ENCODE data around the gene FKBP15. TPM values are rescaled to one million over a fixed set of nuclear protein-coding genes. Genes with fewer than 3 reads are reported as not detected.

FKBP15 gene
- total RNA-seq, 1 donor from 2014 or later: 24.4 TPM

- H3K9me3 ChIP-seq: no peaks in the 10 kb centered on the region
- TF ChIP-seq CTCF (IDR thresholded peaks at IDR 0.05): no peak
- intact Hi-C loops (cut with DNase I): no loop called here
- H3K27me3 ChIP-seq: no peaks in the 10 kb centered on the region
- peak in 1 of 2 donors; percentile 37 for DNase-seq (ENCODE audit: low spot score in 2 of 2)
- H3K36me3 ChIP-seq: peaks cover 24 to 54% of the 10 kb centered on the region in 2 donors
- no peak overlapping the region for H3K4me3 ChIP-seq
- H3K4me1 ChIP-seq: no peaks in the 10 kb centered on the region
- H3K27ac ChIP-seq: no peak overlapping the region
Observed at GRCh38 chr9:113158446-113158845, 62.6 kb downstream of the FKBP15 start.

DNA sequence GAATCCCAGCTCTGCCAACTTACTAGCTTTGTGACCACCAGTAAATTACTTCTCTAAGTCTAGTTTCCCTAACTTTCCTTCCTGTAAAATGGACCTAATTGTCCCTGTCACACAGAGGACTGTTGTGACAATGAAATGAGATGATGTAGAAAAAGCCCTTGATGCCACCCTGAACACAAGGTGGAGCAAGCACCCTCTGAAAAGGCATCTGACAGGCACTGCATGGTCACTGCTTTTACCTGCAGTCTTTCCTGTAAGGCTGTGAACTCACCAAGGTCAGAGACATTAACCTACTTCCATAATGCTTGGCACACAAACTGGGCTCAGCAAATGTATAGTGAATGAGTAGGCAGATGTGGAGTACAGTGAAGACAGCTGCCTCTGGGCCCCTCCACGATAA, 64.2 kb downstream of the FKBP15 start:
- H3K27me3 ChIP-seq: no peaks in the 10 kb centered on the region
- no peak overlapping the region for H3K27ac ChIP-seq
- DNase-seq (ENCODE audit: low spot score in 2 of 2): no peak
- no peaks in the 10 kb centered on the region for H3K9me3 ChIP-seq
- no peak for TF ChIP-seq CTCF (IDR thresholded peaks at IDR 0.05)
- peaks cover 0 to 9% of the 10 kb centered on the region in 2 donors for H3K4me1 ChIP-seq
- no peak overlapping the region for H3K4me3 ChIP-seq
- H3K36me3 ChIP-seq: peaks cover 14 to 41% of the 10 kb centered on the region in 2 donors
- intact Hi-C loops (cut with DNase I): no loop called here

- no peak for DNase-seq (ENCODE audit: low spot score in 2 of 2)
- Histone ChIP-seq H3K27me3 (no peaks in the 10 kb centered on the region), H3K4me1 (peaks cover 0 to 9% of the 10 kb centered on the region in 2 donors), H3K4me3 (no peak overlapping the region), H3K36me3 (peaks cover 7 to 33% of the 10 kb centered on the region in 2 donors), H3K27ac (no peak overlapping the region), H3K9me3 (no peaks in the 10 kb centered on the region)
- TF ChIP-seq CTCF (IDR thresholded peaks at IDR 0.05): no peak
- intact Hi-C loops (cut with DNase I): no loop called here
Observed at GRCh38 chr9:113155911-113156588, 65.0 kb downstream of the FKBP15 start.

- H3K36me3 ChIP-seq: peaks cover 7 to 29% of the 10 kb centered on the region in 2 donors
- H3K27ac ChIP-seq: no peak overlapping the region
- H3K9me3 ChIP-seq: no peaks in the 10 kb centered on the region
- no peak for TF ChIP-seq CTCF (IDR thresholded peaks at IDR 0.05)
- no peaks in the 10 kb centered on the region for H3K27me3 ChIP-seq
- DNase-seq (ENCODE audit: low spot score in 2 of 2): no peak
- H3K4me3 ChIP-seq: no peak overlapping the region
- intact Hi-C loops (cut with DNase I): no loop called here
- H3K4me1 ChIP-seq: peaks cover 0 to 9% of the 10 kb centered on the region in 2 donors
Observed at GRCh38 chr9:113154946-113155345, 66.1 kb downstream of the FKBP15 start.

DNA sequence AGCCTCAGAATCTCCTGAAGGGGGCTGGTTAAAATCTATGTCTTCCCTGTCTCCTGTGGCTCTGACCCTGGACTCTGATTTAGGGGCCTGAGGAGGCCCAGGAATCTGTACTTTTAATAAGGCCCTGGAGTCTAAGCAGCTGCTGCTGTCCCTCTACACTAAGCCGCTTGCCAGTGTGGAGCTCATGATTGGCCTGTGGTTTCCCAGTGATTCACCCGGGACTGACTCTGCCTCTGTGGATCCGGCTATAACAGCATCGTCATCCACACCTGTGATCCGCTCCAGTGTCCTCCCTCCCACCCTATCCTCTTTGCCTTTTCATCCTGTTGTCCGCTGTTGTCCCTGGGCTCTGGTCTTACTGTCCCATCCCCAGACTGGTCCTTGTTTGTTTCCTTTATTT, 66.6 kb downstream of the FKBP15 start:
- intact Hi-C loops (cut with DNase I): no loop called here
- Histone ChIP-seq H3K27ac (no peak overlapping the region), H3K4me1 (peaks cover 0 to 9% of the 10 kb centered on the region in 2 donors)

More for the DNA sequence above, 66.6 kb downstream of the FKBP15 start:
- Histone ChIP-seq H3K9me3 (no peaks in the 10 kb centered on the region), H3K36me3 (peaks cover 7 to 24% of the 10 kb centered on the region in 2 donors), H3K27me3 (no peaks in the 10 kb centered on the region), H3K4me3 (no peak overlapping the region)
- no peak for TF ChIP-seq CTCF (IDR thresholded peaks at IDR 0.05)
- DNase-seq (ENCODE audit: low spot score in 2 of 2): no peak

Data from ascending aorta (tissue), 2 donors.